DOHH2 (cell line): ENCODE results near the gene CNOT6.

Experiments
- CTCF ChIP-seq: fragments of 200-600 bp; sonication (generic); IDR thresholded peaks from one replicate; pipeline ENCODE4 v1.5.1; 2014; ENCODE audit warnings: antibody characterized with exemption, mild to moderate bottlenecking, low read depth, low read length; ENCODE audit not compliant: poor library complexity, severe bottlenecking
- EZH2phosphoT487 ChIP-seq: fragments of 200-600 bp; sonication (generic); IDR thresholded peaks from 2 replicates; pipeline ENCODE4 v1.6.1; 2017; ENCODE audit warnings: borderline replicate concordance, mild to moderate bottlenecking, antibody characterized with exemption, low read length, moderate library complexity, mixed read lengths

GRCh38 chr5:180586870-180587269 is 92.7 kb downstream of the CNOT6 start:
- TF ChIP-seq CTCF (no peak), EZH2phosphoT487 (no peak)
